ENCODE data around the gene IL31RA.

DNA sequence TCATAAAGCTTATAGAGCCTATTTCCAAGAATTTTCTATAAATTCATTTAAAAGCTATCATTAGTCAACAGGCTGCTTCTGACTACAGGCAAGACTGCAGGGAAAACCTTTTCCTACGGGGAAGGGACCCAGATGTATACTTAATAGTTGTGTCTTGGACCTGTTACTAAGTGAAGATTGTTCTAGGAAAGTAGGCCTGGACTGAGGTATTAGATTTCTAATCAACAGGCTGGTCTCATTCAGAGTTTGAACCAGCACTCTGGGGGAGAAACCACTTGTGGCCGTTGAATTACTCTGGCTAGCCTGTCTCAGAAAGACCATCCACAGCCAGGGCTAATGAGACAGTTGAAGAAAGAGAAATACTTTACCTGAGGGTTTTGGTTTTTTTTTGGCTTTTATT lies 83.6 kb downstream of the IL31RA start:
- TF ChIP-seq, protein P1, sequence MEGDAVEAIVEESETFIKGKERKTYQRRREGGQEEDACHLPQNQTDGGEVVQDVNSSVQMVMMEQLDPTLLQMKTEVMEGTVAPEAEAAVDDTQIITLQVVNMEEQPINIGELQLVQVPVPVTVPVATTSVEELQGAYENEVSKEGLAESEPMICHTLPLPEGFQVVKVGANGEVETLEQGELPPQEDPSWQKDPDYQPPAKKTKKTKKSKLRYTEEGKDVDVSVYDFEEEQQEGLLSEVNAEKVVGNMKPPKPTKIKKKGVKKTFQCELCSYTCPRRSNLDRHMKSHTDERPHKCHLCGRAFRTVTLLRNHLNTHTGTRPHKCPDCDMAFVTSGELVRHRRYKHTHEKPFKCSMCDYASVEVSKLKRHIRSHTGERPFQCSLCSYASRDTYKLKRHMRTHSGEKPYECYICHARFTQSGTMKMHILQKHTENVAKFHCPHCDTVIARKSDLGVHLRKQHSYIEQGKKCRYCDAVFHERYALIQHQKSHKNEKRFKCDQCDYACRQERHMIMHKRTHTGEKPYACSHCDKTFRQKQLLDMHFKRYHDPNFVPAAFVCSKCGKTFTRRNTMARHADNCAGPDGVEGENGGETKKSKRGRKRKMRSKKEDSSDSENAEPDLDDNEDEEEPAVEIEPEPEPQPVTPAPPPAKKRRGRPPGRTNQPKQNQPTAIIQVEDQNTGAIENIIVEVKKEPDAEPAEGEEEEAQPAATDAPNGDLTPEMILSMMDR (IDR thresholded peaks at IDR 0.05; ENCODE audit: borderline replicate concordance, extremely low read depth, low read length, poor library complexity, severe bottlenecking): no peak
- no peak for TF ChIP-seq EZH2 (IDR thresholded peaks at IDR 0.05; ENCODE audit: borderline replicate concordance, low read depth, low read length, severe bottlenecking)

Data from DND-41 (cell line).